Measurements from ENCODE around the gene TIPRL.
A peak's percentile ranks its signal among the peaks of the same experiment; 100 is the strongest.

Gene TIPRL

DNA sequence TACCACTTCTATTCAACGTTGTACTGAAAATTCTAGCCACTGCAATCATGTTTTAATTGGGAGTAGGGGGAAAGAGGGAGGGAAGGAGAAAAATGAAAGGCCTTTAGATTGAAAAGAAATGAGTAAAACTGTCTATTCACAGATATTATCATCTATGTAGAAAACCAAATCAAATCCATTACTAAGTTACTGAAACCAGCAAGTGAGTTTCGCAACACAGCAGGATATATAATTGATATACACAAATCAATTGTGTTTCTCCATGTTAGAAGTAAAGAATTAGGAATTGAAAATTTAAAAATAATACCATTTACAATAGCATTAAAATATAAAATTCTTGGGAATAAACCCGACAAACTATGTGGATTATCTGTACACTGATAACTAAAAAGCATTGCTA lies 66.3 kb downstream of the TIPRL start:
- Mint-ChIP-seq H3K4me1 (peaks cover 26% of the 10 kb centered on the region), H3K4me3 (no peak overlapping the region), H3K36me3 (ENCODE audit: low read depth) (peaks cover 82% of the 10 kb centered on the region), H3K9me3 (no peaks in the 10 kb centered on the region), H3K27ac (peak overlapping the region in 1 of 3 experiments; percentile 51), H3K27me3 (ENCODE audit: low read depth) (no peaks in the 10 kb centered on the region)
- TF ChIP-seq, protein P1, sequence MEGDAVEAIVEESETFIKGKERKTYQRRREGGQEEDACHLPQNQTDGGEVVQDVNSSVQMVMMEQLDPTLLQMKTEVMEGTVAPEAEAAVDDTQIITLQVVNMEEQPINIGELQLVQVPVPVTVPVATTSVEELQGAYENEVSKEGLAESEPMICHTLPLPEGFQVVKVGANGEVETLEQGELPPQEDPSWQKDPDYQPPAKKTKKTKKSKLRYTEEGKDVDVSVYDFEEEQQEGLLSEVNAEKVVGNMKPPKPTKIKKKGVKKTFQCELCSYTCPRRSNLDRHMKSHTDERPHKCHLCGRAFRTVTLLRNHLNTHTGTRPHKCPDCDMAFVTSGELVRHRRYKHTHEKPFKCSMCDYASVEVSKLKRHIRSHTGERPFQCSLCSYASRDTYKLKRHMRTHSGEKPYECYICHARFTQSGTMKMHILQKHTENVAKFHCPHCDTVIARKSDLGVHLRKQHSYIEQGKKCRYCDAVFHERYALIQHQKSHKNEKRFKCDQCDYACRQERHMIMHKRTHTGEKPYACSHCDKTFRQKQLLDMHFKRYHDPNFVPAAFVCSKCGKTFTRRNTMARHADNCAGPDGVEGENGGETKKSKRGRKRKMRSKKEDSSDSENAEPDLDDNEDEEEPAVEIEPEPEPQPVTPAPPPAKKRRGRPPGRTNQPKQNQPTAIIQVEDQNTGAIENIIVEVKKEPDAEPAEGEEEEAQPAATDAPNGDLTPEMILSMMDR (IDR thresholded peaks at IDR 0.05; ENCODE audit: unreplicated experiment in 3 of 3): no peak

DNA sequence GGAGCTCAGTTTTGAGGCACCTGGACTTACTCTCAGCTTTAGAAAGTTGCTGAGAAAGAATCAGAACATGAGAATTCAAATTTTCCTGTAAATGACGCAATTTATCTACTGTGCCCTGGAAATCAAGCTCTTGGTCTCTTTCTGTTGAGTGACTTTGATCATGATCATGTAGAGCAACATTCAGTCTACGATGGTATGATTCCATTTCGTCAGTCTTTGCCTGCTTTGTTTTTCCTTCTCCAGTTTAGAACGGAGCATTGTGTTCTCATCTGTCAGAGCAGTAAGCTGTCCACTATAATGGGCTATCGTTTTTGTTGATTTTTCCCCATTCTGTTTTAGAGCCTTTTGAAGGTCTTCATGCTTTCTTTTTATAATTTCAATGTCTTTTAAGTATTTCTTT lies 67.7 kb downstream of the TIPRL start:
- TF ChIP-seq, protein P1 (IDR thresholded peaks at IDR 0.05; ENCODE audit: unreplicated experiment in 3 of 3): no peak
- peaks cover 83% of the 10 kb centered on the region for H3K36me3 Mint-ChIP-seq (ENCODE audit: low read depth)
- no peaks in the 10 kb centered on the region for H3K9me3 Mint-ChIP-seq
- H3K27me3 Mint-ChIP-seq (ENCODE audit: low read depth): no peaks in the 10 kb centered on the region
- H3K4me3 Mint-ChIP-seq: no peak overlapping the region
- H3K4me1 Mint-ChIP-seq: peaks cover 34% of the 10 kb centered on the region
- H3K27ac Mint-ChIP-seq: peak overlapping the region in 2 of 3 experiments; percentile 22 to 29

Measured in nephron (organoid).